HG03342 (cell line): ENCODE results near the gene ARL3.

Experiments used
- ATAC-seq: cut with Tn5 transposase; IDR thresholded peaks from one replicate; pipeline ENCODE4 v1.9.1; 2021; ENCODE audit warnings: mild to moderate bottlenecking, moderate library complexity; ENCODE audit not compliant: unreplicated experiment

ARL3 gene

DNA sequence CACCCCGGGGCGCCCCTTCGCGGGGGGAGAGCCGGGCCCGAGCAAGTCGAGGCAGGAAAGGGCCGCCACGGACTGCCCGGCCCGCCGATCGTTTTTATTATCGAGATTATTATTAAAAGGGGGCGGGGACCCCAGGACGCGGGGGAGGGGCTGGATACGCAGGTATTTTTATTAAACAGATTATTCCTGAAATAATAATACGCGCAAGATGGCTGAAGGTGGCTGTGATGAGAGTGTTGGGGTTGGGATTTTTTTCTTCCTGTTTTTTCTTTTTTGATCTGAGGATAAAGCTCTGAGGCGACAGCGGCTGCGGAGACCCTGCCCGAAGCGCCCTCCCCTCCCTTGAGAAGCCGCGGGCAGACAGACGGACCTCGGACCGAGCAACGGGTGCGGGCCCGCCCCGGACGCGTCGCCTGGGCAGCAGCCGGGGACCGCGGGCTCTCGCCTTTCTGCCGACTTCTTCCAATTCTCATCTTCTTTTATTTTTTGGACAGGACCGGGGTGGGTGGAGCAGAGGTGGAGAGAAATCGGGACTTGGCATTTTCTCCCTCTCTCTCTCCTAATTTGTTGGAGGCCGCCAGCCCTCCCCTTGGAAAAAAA lies 71.4 kb downstream of the ARL3 start:
- ATAC-seq, result no peak

- peak; percentile 47 for ATAC-seq
Measured at GRCh38 chr10:102641880-102642735, 72.1 kb downstream of the ARL3 start.

DNA sequence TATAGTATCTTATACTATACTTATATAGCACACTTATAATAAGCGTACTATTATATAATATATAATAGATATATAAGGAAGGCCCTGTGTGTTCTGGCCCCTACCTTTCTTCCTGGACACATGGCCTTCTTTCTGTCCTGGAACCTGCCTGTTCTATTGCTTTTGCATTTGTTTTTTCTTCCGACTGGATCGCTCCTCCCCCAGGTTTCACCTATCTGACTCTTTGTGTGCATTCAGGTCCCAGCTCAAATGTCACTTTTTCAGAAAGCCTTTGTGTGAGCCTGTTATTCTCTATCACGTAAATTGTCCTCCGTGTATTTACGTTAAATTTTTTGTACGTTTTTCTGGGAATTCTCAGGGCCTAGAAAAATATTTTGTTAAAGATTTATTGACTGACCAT lies 72.8 kb downstream of the ARL3 start:
- no peak for ATAC-seq

DNA sequence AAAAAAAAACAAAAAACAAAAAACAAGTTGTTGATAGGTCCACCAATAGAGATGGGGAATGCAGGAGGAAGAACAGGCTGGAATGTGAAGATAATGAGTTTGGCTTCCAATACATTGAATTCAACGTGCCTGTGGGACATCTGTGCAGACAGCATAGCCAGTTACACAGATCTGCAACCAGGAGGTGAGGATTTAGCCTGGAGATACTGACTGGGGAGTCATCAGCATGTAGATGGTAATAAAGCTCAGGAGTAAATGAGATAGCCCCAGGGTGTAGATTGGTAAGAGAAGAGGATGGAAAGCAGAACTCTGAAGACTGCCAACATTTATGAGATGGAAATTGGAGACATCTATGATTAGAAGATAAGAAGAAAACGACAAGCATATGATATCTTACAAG lies 74.7 kb downstream of the ARL3 start:
- no peak for ATAC-seq

DNA sequence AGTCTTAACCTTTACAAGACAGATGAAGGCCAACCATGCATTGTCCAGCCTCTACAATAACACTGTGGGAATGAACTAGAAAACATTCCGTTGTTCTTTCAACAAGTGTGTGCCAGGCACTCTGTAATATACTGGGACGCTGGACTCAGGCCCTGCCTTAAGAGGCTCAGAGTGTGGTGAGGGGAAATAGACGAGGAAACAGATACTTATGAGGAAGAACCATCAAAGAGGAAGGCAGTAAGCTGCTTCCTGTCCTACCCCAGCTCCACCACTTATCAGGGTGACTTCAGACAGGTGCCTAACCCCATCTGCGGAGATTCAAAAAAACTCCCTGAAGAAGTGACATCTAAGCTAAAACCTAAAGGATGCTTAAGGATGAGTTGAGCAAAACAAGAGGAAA lies 78.8 kb downstream of the ARL3 start:
- no peak for ATAC-seq

GRCh38 chr10:102634686-102635085 lies 79.5 kb downstream of the ARL3 start:
- no peak for ATAC-seq

DNA sequence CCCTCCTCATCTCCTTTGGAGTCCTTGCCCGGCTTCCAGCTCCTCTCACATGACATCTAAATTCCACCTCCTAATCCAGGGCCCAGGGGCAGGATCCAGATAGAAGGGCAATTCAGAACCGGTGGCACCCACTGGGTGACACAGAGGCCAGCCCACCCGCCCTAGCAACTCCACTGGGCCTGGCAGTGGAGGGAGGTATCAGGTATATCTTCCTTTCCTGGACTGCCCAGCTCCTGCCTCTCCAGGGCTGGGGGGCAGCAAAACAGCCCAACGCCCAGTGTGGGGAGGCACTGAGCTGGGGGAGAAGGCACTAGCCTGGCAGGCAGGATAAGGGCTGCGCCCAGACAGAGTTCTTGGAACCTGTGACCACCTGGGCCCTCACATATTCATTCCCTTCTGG lies 80.3 kb downstream of the ARL3 start:
- no peak for ATAC-seq

DNA sequence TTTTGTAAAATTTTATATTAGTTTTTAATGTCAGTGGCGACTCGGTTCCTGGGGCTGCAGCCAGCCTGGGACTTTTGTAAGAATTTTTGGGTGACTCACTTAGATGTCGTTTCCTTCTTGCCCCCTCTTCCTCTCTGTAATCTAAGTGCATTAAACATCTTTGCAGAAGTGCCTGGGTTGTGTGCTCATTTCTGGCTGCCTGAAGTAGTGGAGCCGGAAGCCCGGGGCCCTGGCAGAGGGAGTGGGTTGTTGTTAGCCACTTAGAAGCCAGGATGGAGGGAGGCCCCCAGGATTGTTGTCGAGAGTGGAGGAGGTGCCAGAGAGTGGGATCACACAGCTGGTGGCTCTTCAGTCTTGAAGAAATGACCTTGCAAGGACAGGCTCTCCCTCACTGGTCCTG lies 80.9 kb downstream of the ARL3 start:
- ATAC-seq, result no peak

DNA sequence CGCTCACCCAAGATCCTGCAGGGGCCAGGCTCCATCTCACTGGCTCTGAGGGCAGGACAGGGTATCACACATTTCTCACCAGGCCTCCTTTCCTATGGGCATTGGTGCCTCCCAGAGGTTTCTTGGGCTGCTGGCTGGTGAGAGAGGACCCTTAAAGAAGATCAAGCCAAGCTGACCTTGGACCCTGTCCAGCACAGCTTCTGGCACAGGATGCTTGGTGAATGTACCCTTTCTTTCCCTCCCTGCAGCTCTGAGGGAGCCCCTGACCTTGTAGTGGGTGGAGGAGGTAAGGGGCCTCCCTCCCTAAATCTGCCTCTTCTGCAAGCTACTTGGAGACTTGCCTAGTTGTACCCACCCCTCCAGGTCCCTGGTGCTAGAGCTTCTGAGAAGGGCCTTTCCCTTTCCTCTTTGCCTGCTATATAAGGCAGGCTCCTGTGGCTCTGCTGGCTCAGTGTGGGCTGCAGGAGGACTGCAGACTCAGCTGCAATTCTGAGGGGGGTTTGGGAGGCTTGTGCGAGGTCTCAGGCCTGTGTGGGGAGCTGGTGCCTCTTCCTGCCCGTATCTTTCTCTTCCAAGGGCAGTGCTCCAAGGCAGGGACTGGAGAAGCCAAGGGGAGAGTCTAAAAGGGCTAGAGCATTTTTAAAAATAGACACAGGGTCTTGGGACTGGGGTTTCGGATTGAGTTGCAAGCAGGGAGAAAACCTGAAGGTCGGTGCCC lies 81.6 kb downstream of the ARL3 start:
- no peak for ATAC-seq

GRCh38 chr10:102631525-102632393 lies 82.4 kb downstream of the ARL3 start:
- no peak for ATAC-seq

DNA sequence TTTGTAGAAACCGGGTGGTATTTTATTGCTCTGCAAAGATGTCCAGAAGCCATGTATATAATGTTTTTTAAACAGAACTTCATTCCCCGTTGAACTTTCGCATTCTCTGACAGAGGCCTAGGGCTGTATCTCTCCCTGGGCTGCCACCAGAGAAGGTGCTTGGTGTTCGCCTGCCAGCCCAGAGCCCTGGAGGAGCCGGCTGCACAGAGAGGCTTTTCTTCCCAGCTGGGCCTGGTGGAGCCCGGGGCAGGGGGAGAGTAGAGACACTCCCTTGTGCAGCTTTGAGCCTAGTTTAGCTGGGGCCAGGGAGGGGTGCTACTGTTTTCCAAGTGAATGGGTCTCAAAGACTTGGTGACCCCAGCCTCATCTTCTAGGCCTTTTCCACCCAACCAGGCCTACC lies 83.5 kb downstream of the ARL3 start:
- no peak for ATAC-seq

- no peak for ATAC-seq
Measured at GRCh38 chr10:102629661-102630614, 84.3 kb downstream of the ARL3 start.

DNA sequence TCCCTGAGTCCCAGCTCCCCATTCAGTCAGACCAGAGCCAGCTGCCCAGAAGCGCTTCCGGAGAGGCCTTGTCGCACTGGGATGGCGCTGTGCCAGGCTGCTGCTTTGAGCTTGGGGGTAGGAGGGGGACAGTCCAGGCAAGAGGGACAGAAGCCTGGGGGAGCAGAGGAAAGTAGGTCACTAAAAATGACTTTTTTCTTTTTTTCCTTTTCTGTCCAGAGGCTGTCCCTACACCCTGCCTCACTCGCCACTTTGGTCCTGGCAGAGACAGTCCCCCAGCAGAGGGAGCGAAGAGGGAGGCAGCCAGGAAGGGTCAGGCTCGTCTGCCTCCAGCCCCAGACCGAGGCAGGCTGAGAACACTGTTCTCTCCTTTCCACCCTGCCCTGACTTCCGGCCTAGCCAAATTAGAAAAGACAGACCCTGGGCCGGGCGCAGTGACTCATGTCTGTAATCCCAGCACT lies 85.7 kb downstream of the ARL3 start:
- no peak for ATAC-seq

GRCh38 chr10:102627736-102628293 lies 86.4 kb downstream of the ARL3 start:
- no peak for ATAC-seq

DNA sequence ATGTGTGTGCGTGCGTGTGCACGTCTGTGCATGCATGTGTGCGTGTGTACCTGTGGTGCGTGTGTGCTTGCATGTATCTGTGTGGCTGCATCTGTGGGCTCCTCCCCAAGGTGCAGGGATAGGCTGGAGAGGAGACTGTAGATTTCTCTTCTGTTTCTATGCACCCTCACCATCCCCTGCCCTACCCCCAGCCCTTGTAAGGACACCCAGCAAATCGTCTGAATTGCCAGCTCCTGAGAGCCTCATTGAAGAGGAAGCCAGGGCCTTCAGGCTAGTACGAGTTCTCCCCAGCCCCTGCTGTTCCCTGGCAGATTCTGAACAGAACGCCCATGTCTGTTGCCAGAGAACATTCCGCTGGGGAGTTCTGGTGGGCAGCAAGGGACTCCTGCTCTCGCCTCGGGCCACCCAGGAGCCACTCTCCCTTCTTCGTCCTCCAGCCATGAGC lies 86.9 kb downstream of the ARL3 start:
- no peak for ATAC-seq

DNA sequence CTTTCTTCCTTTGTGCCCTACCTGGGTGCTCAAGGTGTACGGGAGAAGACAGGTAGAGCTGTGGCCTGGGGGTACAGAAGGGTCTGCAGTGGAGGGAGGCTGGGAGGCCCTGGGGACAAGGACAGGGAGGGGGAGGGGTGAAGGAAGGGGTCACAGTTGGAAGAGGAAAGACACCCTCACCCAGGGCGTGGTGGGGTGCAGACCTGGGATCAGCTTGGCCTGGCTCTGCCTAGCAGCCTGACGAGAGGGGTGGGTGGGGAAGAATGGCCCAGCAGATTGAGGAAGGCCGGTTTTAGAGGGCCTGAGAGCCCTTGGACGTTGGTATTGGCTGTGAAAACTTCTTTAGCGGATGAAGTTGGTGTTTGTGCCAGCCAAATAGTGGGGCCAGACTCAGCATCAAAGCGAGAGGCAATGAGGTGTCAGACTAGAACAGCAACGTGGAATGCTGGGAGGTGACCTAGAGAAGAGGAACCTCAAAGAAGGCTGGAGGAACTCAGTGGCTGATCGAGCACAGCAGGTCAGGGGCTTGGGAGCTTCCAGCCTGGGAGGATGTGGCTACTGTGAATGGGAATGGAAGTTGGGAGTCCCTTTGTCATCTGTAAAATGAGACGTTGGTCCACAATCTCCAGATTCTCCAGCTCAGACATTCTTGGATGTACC lies 88.0 kb downstream of the ARL3 start:
- ATAC-seq, result no peak

DNA sequence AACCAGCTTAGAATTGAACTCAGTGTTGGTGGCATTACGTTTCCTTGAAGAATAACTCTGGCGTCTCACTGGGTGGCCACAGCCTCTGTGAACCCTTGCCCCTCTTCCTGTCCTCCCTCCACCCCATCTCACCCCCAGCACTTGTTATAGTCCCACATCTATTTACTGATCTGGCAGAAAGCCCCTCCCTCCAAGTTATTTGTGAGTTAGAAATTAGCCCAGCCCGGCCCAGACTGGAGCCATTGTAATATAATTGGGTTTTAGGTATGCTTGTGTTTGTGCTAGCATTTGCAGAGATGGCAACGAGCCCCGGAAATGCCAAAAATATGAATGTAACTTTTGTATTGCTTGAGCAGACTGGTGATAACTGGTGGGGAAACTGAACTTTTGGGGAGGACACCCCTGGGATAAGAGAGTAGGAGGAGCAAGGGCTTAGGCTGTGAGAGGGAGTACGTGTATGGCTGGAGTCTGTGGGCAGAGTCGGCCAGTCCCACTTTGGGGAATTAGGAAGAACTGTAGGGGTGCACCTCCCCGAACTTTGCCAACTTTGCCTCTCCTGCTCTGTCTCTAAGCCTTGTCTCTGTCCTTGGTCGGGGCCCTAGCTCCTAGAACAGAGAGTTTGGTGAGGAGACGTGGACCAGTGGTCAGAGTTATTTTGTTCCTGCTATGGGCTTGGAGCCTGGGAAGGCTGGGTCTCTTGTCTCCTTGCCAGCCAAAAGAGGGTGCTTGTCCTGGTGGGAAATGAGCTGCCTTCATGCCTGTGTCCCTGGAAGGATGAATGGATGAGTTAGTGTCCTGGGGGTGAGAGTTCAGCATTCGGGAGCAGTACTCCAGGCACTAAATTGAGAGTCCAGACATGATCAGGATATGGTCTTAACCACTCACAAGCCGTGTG lies 89.2 kb downstream of the ARL3 start:
- ATAC-seq, result no peak

- ATAC-seq, result no peak
Measured at GRCh38 chr10:102624094-102624493, 90.1 kb downstream of the ARL3 start.
